Thyroid gland (tissue), 4 donors: ENCODE measurements around the gene IL22RA1. TPM values are rescaled to one million over a fixed set of nuclear protein-coding genes. Genes with fewer than 3 reads are reported as not detected.

ENCODE experiments used
- DNase-seq, 2 donors: peaks; one replicate each; pipeline ENCODE4 v3.0.0-alpha.2; 2019
- H3K27ac ChIP-seq, 3 donors: fragments of 200-600 bp; sonication (generic); 1 replicate in 2 of 3; 2 replicates in 1 of 3; pipeline ENCODE4 v1.5.1; 2016 to 2019; ENCODE audit warnings: mild to moderate bottlenecking in 1 of 3, moderate library complexity in 1 of 3
- H3K27me3 ChIP-seq: fragments of 200-600 bp; sonication (generic); one replicate; pipeline ENCODE4 v1.5.1; 2019
- H3K36me3 ChIP-seq, 2 donors: fragments of 200-600 bp; sonication (generic); one replicate each; pipeline ENCODE4 v1.5.1; 2016 to 2019
- H3K4me1 ChIP-seq, 2 donors: fragments of 200-600 bp; sonication (generic); one replicate each; pipeline ENCODE4 v1.5.1; 2017 to 2019
- H3K4me3 ChIP-seq, 3 donors: fragments of 200-600 bp; sonication (generic); replicated peaks in 1 of 3; 1 replicate in 2 of 3; 2 replicates in 1 of 3; pipeline ENCODE4 v1.5.1; 2016; ENCODE audit warnings: mild to moderate bottlenecking in 1 of 3
- H3K9me3 ChIP-seq: fragments of 200-600 bp; sonication (generic); one replicate; pipeline ENCODE4 v1.5.1; 2017
- POLR2A ChIP-seq, 2 donors: fragments of 450-650 bp; IDR thresholded peaks; one replicate each; pipeline ENCODE4 v1.6.1; 2017; ENCODE audit warnings: antibody characterized with exemption in 2 of 2, mild to moderate bottlenecking in 2 of 2, moderate library complexity in 1 of 2
- WGBS, 2 donors: methylation state at CpG; one replicate each; pipeline ENCODE4 v1.1.5; 2017; 5-methylcytosine and 5-hydroxymethylcytosine counted together
- intact Hi-C: fragments of 100-400 bp; cut with DNase I; formaldehyde crosslinking; loops from one replicate; pipeline ENCODE4 v1.15.1; 2023
- total RNA-seq, 4 donors: library from RNA; depleted of rRNA; stranded (reverse); fragments of >200 nt; gene quantifications; one replicate each; pipeline ENCODE4 v1.2.3, GENCODE V29; 2016
- TF ChIP-seq, protein P1 (sequence below), 6 experiments: fragments of 200-600 bp in 3 of 6; fragments of 450-650 bp in 3 of 6; sonication (generic) in 3 of 6; IDR thresholded peaks; one replicate each; pipeline ENCODE4 v1.5.1; 2016 to 2019; ENCODE audit warnings: antibody characterized with exemption in 6 of 6, mild to moderate bottlenecking in 2 of 6, inconsistent platforms in 1 of 6, moderate library complexity in 1 of 6

IL22RA1 gene
- total RNA-seq, 4 donors from 2014 or later: 1.1 TPM; not detected in 3

DNA sequence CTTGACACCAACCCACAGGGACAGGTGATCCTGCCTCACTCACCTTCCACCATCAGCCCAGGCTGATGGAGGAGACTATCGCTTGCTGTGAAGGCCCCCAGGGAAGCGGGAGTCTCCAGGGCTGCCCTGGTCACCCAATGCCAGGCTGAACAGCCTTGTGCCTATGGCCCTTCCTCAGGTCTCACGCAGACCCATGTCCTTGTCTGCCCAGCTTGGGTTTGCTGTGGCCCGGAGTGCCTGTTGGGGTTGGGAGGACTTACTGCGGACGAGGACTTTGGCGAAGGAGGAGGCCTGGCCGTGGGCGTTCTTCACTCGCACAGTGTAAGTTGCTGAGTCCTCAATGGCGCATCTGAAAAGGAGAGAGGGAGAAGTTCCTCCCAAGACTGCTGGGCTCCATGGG is 45.3 kb downstream of the IL22RA1 start:
- no peak overlapping the region for H3K4me3 ChIP-seq
- H3K27me3 ChIP-seq: no peaks in the 10 kb centered on the region
- no peaks in the 10 kb centered on the region for H3K36me3 ChIP-seq
- 86 to 93% methylated on average over 8 to 11 of the region's 11 CpGs for WGBS, 2 donors
- H3K4me1 ChIP-seq: no peaks in the 10 kb centered on the region
- H3K9me3 ChIP-seq: no peaks in the 10 kb centered on the region
- no peak for DNase-seq
- TF ChIP-seq, protein P1, sequence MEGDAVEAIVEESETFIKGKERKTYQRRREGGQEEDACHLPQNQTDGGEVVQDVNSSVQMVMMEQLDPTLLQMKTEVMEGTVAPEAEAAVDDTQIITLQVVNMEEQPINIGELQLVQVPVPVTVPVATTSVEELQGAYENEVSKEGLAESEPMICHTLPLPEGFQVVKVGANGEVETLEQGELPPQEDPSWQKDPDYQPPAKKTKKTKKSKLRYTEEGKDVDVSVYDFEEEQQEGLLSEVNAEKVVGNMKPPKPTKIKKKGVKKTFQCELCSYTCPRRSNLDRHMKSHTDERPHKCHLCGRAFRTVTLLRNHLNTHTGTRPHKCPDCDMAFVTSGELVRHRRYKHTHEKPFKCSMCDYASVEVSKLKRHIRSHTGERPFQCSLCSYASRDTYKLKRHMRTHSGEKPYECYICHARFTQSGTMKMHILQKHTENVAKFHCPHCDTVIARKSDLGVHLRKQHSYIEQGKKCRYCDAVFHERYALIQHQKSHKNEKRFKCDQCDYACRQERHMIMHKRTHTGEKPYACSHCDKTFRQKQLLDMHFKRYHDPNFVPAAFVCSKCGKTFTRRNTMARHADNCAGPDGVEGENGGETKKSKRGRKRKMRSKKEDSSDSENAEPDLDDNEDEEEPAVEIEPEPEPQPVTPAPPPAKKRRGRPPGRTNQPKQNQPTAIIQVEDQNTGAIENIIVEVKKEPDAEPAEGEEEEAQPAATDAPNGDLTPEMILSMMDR (IDR thresholded peaks at IDR 0.05): no peak
- TF ChIP-seq POLR2A (IDR thresholded peaks at IDR 0.05): no peak
- intact Hi-C loops: no loop called here
- H3K27ac ChIP-seq: no peak overlapping the region

- TF ChIP-seq, protein P1 (IDR thresholded peaks at IDR 0.05): no peak
- no peak for TF ChIP-seq POLR2A (IDR thresholded peaks at IDR 0.05)
- intact Hi-C loops: no loop called here
- Histone ChIP-seq H3K4me1 (no peaks in the 10 kb centered on the region), H3K4me3 (no peak overlapping the region), H3K27ac (no peak overlapping the region), H3K27me3 (no peaks in the 10 kb centered on the region), H3K9me3 (no peaks in the 10 kb centered on the region), H3K36me3 (no peaks in the 10 kb centered on the region)
- DNase-seq: no peak
- 84 to 88% methylated on average over 5 of the region's 5 CpGs for whole genome bisulfite sequencing, 2 donors
Measured at GRCh38 chr1:24096739-24097103, 46.2 kb downstream of the IL22RA1 start.

- intact Hi-C loops: no loop called here
- no peak overlapping the region for H3K27ac ChIP-seq
- TF ChIP-seq, protein P1 (IDR thresholded peaks at IDR 0.05): no peak
- no peak for TF ChIP-seq POLR2A (IDR thresholded peaks at IDR 0.05)
- no peaks in the 10 kb centered on the region for H3K36me3 ChIP-seq
- H3K27me3 ChIP-seq: no peaks in the 10 kb centered on the region
- no peak overlapping the region for H3K4me3 ChIP-seq
- no peak for DNase-seq
- H3K9me3 ChIP-seq: no peaks in the 10 kb centered on the region
- 82 to 92% methylated on average over 7 to 8 of the region's 8 CpGs for WGBS, 2 donors
- H3K4me1 ChIP-seq: no peaks in the 10 kb centered on the region
Measured at GRCh38 chr1:24096009-24096738, 46.8 kb downstream of the IL22RA1 start.

- WGBS, 2 donors: 69 to 80% methylated on average over 11 to 14 of the region's 14 CpGs
- H3K9me3 ChIP-seq: no peaks in the 10 kb centered on the region
- H3K36me3 ChIP-seq: no peaks in the 10 kb centered on the region
- no peak for DNase-seq
- no peak for TF ChIP-seq POLR2A (IDR thresholded peaks at IDR 0.05)
- TF ChIP-seq, protein P1 (IDR thresholded peaks at IDR 0.05): no peak
- no peaks in the 10 kb centered on the region for H3K27me3 ChIP-seq
- intact Hi-C loops: no loop called here
- peaks cover 0 to 4% of the 10 kb centered on the region in 2 donors for H3K4me1 ChIP-seq
- H3K27ac ChIP-seq: no peak overlapping the region
- H3K4me3 ChIP-seq: no peak overlapping the region
Measured at GRCh38 chr1:24095140-24095859, 47.6 kb downstream of the IL22RA1 start.

DNA sequence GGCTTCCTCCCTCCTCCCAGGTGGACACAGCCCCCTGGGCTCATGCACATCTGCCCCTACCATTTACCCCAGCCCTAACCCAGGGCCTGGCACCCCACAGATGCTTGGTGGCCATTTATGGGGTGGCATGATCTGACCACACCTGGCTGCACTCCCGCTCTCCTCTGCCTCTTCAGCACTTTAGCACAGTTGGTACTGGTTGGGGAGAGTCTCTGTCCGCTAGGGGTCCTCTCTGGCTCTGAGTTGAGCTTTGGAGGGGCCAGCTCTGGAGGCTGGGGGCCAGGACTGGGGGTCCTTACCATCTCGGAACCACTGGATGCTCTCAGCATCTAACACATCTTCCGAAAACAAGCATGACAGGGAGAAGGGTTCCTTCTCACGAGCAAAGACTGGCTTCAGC is 48.4 kb downstream of the IL22RA1 start:
- 78 to 83% methylated on average over 4 to 5 of the region's 5 CpGs for WGBS, 2 donors
- TF ChIP-seq, protein P1 (IDR thresholded peaks at IDR 0.05): no peak
- TF ChIP-seq POLR2A (IDR thresholded peaks at IDR 0.05): no peak
- Histone ChIP-seq H3K27me3 (no peaks in the 10 kb centered on the region), H3K27ac (no peak overlapping the region), H3K36me3 (no peaks in the 10 kb centered on the region), H3K9me3 (no peaks in the 10 kb centered on the region), H3K4me1 (peaks cover 0 to 11% of the 10 kb centered on the region in 2 donors), H3K4me3 (no peak overlapping the region)
- intact Hi-C loops: no loop called here
- no peak for DNase-seq
